B cell (primary cell): ENCODE measurements around the gene TRIM9. TPM values are rescaled to one million over a fixed set of nuclear protein-coding genes. Genes with fewer than 3 reads are reported as not detected.

ENCODE experiments used
- ATAC-seq: fragments of 200-7000 bp; cut with Tn5 transposase; one replicate; pipeline ENCODE4 v1.10.0; 2021; ENCODE audit warnings: low read depth, mild to moderate bottlenecking, moderate number of reproducible peaks, moderate library complexity
- CTCF ChIA-PET: fragments of 350-600 bp; sonication (Branson Sonifier 250); formaldehyde crosslinking; loops from one replicate; lab custom pipeline; 2021; ENCODE audit warnings: antibody characterized with exemption, inconsistent platforms; lab: Charles Lee
- POLR2A ChIA-PET: fragments of 350-600 bp; sonication (Branson Sonifier 250); formaldehyde crosslinking; loops from one replicate; lab custom pipeline; 2021; ENCODE audit warnings: antibody characterized with exemption; lab: Charles Lee
- DNase-seq: peaks from one replicate; pipeline ENCODE4 v3.0.0; 2013
- H2AFZ ChIP-seq: 2 replicates; pipeline ENCODE4 v1.6.1; 2012; ENCODE audit warnings: mild to moderate bottlenecking, low read depth, low read length; ENCODE audit not compliant: insufficient read depth, poor library complexity, severe bottlenecking
- H3K27ac ChIP-seq, 2 donors: 1 replicate in 1 of 2; 2 replicates in 1 of 2; pipeline ENCODE4 v1.5.1; 2012 to 2013; ENCODE audit warnings: low read length in 2 of 2, mild to moderate bottlenecking in 2 of 2, moderate library complexity in 1 of 2
- H3K27me3 ChIP-seq, 4 experiments: fragments of 200-600 bp in 1 of 4; sonication (generic) in 1 of 4; replicated peaks in 1 of 4; 1 replicate in 2 of 4; 2 replicates in 2 of 4; pipeline versions ENCODE4 v1.6.1 to v1.7.0; 2013 to 2016; ENCODE audit warnings: low read length in 3 of 4, mild to moderate bottlenecking in 2 of 4, mixed read lengths in 1 of 4, moderate library complexity in 1 of 4; ENCODE audit not compliant: insufficient read depth in 4 of 4, control insufficient read depth in 3 of 4; ENCODE audit errors: control extremely low read depth in 1 of 4
- H3K36me3 ChIP-seq, 2 experiments: replicated peaks in 1 of 2; 1 replicate in 1 of 2; 2 replicates in 1 of 2; pipeline versions ENCODE4 v1.6.1 to v1.7.1; 2013; ENCODE audit warnings: low read length in 1 of 2; ENCODE audit not compliant: insufficient read depth in 2 of 2, control insufficient read depth in 1 of 2; ENCODE audit errors: control extremely low read depth in 1 of 2, extremely low read depth in 1 of 2
- H3K4me1 ChIP-seq, 2 donors: fragments of 200-600 bp in 1 of 2; sonication (generic) in 1 of 2; 1 replicate in 1 of 2; 2 replicates in 1 of 2; pipeline versions ENCODE4 v1.5.1 to v1.6.1; 2013 to 2017; ENCODE audit warnings: low read length in 2 of 2; ENCODE audit not compliant: control insufficient read depth in 2 of 2, insufficient read depth in 2 of 2
- H3K4me2 ChIP-seq: replicated peaks from 2 replicates; pipeline ENCODE3; 2012; ENCODE audit warnings: mild to moderate bottlenecking, low read depth, low read length; ENCODE audit not compliant: poor library complexity, severe bottlenecking
- H3K4me3 ChIP-seq, 5 experiments: fragments of 200-600 bp in 1 of 5; sonication (generic) in 1 of 5; 1 replicate in 3 of 5; 2 replicates in 2 of 5; pipeline versions ENCODE4 v1.5.1 to v1.7.0; 2011 to 2016; ENCODE audit warnings: low read length in 4 of 5, mild to moderate bottlenecking in 4 of 5, low read depth in 2 of 5, control low read depth in 1 of 5, moderate library complexity in 1 of 5; ENCODE audit not compliant: insufficient read depth in 1 of 5; ENCODE audit errors: control extremely low read depth in 1 of 5, extremely low read depth in 1 of 5
- H3K79me2 ChIP-seq: fragments of 200-600 bp; sonication (generic); one replicate; pipeline ENCODE4 v1.6.0; 2016; ENCODE audit warnings: low read length; ENCODE audit not compliant: control insufficient read depth, insufficient read depth
- H3K9ac ChIP-seq: fragments of 200-600 bp; sonication (generic); 2 replicates; pipeline ENCODE4 v1.6.1; 2017; ENCODE audit warnings: mild to moderate bottlenecking, low read length, moderate library complexity
- H3K9me3 ChIP-seq, 3 donors: one replicate each; pipeline versions ENCODE4 v1.6.1 to v1.7.1; 2013; ENCODE audit warnings: low read length in 2 of 3; ENCODE audit not compliant: control insufficient read depth in 2 of 3, insufficient read depth in 1 of 3; ENCODE audit errors: control extremely low read depth in 1 of 3
- H4K20me1 ChIP-seq: 2 replicates; pipeline ENCODE4 v1.6.0; 2012; ENCODE audit warnings: mild to moderate bottlenecking, low read length; ENCODE audit not compliant: insufficient read depth, control insufficient read depth, poor library complexity, severe bottlenecking
- H3K27ac Mint-ChIP-seq: one replicate; pipeline ENCODE4 v1.8.0; 2021; ENCODE audit warnings: mixed read lengths
- H3K27me3 Mint-ChIP-seq: one replicate; pipeline ENCODE4 v1.8.0; 2021; ENCODE audit warnings: mixed read lengths
- H3K4me1 Mint-ChIP-seq: one replicate; pipeline ENCODE4 v1.8.0; 2021; ENCODE audit warnings: mixed read lengths
- H3K4me3 Mint-ChIP-seq: one replicate; pipeline ENCODE4 v1.8.0; 2021; ENCODE audit warnings: mixed read lengths
- H3K9me3 Mint-ChIP-seq: one replicate; pipeline ENCODE4 v1.8.0; 2022; ENCODE audit warnings: mixed read lengths; ENCODE audit not compliant: insufficient read depth
- EZH2 ChIP-seq: IDR thresholded peaks from 2 replicates; pipeline ENCODE4 v1.6.1; 2012; ENCODE audit warnings: borderline replicate concordance, low read depth, mild to moderate bottlenecking, moderate library complexity, low read length; ENCODE audit not compliant: insufficient read depth, poor library complexity, severe bottlenecking
- WGBS: methylation state at CpG from one replicate; pipeline ENCODE4 v1.1.5; 2013; ENCODE audit warnings: missing lambda C conversion rate; ENCODE audit not compliant: insufficient coverage; 5-methylcytosine and 5-hydroxymethylcytosine counted together
- intact Hi-C: fragments of 100-400 bp; cut with micrococcal nuclease; formaldehyde crosslinking; loops from one replicate; pipeline ENCODE4 v1.10.0; 2022
- polyA plus RNA-seq: library from polyadenylated mRNA; depleted of rRNA; stranded (reverse); fragments of >200 nt; gene quantifications from 2 replicates; pipeline ENCODE4 v1.2.3, GENCODE V29; 2012
- total RNA-seq, 2 donors: library from RNA; stranded (reverse); fragments of 120-200 nt in 1 of 2; gene quantifications; 1 replicate in 1 of 2; 2 replicates in 1 of 2; pipeline versions ENCODE4 v1.2.3 to v1.2.4, GENCODE V29; 2013 to 2022
- TF ChIP-seq, protein P1 (sequence below): fragments of 200-600 bp; IDR thresholded peaks from one replicate; pipeline ENCODE4 v1.8.0; 2022; ENCODE audit warnings: antibody characterized with exemption, mild to moderate bottlenecking

TRIM9 gene
- total and polyA plus RNA-seq, 2 donors (not counting 1 experiment from before 2014, with no cell fraction given), result 0.24 to 0.32 TPM

DNA sequence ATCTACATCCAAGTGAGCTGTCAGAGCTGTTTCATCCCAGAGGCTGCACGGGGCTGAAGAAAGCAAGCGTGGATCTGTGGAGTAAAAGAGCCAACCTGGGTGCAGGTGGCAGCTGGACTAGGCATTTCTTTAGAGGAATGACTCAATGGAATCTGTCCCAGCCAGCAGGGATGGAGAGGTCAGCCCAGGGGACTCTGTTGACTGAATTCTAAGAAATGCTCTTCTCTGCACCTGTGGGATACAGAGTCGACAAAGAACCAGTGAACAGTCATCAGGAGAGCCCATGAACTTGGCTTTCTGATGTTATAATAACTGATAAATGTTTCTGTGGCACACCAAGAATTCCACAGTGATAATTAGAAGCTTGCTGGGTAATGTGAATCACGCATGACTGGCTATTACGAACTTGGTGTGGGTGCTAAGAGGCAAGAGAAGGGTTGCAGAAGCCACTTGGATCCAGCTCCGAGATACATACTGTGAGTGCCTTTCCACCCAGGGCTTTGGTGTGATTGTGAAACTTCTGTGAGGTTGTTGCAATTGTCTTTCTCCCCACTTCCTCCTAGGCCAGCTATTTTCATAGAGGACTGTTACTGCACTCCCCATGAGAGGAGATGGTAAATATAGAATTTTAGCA lies 166.8 kb downstream of the TRIM9 start:
- no peak overlapping the region for H3K9ac ChIP-seq
- ChIA-PET POLR2A (no interaction called here), CTCF (no interaction called here)
- no peak for TF ChIP-seq EZH2
- TF ChIP-seq, protein P1, sequence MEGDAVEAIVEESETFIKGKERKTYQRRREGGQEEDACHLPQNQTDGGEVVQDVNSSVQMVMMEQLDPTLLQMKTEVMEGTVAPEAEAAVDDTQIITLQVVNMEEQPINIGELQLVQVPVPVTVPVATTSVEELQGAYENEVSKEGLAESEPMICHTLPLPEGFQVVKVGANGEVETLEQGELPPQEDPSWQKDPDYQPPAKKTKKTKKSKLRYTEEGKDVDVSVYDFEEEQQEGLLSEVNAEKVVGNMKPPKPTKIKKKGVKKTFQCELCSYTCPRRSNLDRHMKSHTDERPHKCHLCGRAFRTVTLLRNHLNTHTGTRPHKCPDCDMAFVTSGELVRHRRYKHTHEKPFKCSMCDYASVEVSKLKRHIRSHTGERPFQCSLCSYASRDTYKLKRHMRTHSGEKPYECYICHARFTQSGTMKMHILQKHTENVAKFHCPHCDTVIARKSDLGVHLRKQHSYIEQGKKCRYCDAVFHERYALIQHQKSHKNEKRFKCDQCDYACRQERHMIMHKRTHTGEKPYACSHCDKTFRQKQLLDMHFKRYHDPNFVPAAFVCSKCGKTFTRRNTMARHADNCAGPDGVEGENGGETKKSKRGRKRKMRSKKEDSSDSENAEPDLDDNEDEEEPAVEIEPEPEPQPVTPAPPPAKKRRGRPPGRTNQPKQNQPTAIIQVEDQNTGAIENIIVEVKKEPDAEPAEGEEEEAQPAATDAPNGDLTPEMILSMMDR, result no peak
- Mint-ChIP-seq H3K27ac (no peak overlapping the region), H3K4me3 (no peak overlapping the region), H3K27me3 (peaks cover 19% of the 10 kb centered on the region), H3K9me3 (no peaks in the 10 kb centered on the region), H3K4me1 (no peaks in the 10 kb centered on the region)
- ATAC-seq, result no peak
- no peaks in the 10 kb centered on the region for H4K20me1 ChIP-seq
- H3K4me1 ChIP-seq, result no peaks in the 10 kb centered on the region
- no peaks in the 10 kb centered on the region for H3K79me2 ChIP-seq
- no peaks in the 10 kb centered on the region for H3K9me3 ChIP-seq
- H3K27ac ChIP-seq, result no peak overlapping the region
- no peak for DNase-seq
- WGBS, result 68% methylated on average over 6 of the region's 6 CpGs
- intact Hi-C loops, result no loop called here
- no peaks in the 10 kb centered on the region for H3K36me3 ChIP-seq
- H3K4me3 ChIP-seq, result no peak overlapping the region
- no peaks in the 10 kb centered on the region for H3K27me3 ChIP-seq
- no peak overlapping the region for H2AFZ ChIP-seq
- H3K4me2 ChIP-seq, result no peak overlapping the region

DNA sequence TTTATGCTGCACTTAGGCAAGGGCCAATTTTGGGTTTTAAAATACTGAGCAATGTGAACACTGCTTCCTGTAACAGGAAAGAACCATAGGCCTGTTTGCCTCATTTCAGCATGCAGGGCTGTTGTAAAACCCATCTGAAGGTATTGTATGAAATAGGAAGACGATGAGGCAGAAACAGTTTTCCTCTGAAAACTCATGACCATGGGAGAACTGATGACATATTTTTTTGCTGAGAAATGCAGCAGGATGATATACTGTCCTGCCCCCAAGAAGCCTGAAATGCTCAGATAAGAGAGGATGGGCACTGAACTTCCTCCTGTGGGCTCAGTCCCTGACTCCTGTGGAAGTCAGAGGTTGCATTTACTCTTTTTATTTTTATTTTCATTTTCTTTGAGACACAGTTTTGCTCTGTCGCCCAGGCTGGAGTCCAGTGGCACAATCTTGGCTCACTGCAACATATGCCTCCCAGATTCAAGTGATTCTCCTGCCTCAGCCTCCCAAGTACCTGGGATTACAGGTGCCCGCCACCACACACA lies 168.0 kb downstream of the TRIM9 start:
- ChIA-PET POLR2A (no interaction called here), CTCF (no interaction called here)
- Mint-ChIP-seq H3K27ac (no peak overlapping the region), H3K9me3 (no peaks in the 10 kb centered on the region), H3K27me3 (peaks cover 12% of the 10 kb centered on the region), H3K4me1 (no peaks in the 10 kb centered on the region), H3K4me3 (no peak overlapping the region)
- Histone ChIP-seq H2AFZ (no peak overlapping the region), H3K27me3 (no peaks in the 10 kb centered on the region), H3K4me1 (no peaks in the 10 kb centered on the region), H3K9ac (no peak overlapping the region), H3K36me3 (no peaks in the 10 kb centered on the region), H3K9me3 (no peaks in the 10 kb centered on the region), H3K79me2 (no peaks in the 10 kb centered on the region), H4K20me1 (no peaks in the 10 kb centered on the region), H3K4me3 (no peak overlapping the region), H3K4me2 (no peak overlapping the region), H3K27ac (no peak overlapping the region)
- no peak for TF ChIP-seq EZH2
- TF ChIP-seq, protein P1, result no peak
- DNase-seq, result no peak
- intact Hi-C loops, result no loop called here
- 14% methylated on average over 2 of the region's 3 CpGs for WGBS
- no peak for ATAC-seq
